ENCODE results near the gene CD247.
"Not testable (repeated sequence)": the region's sequence is repeated elsewhere in the genome, so short reads cannot be mapped to it uniquely, and the experiment has no call there.

The CD247 gene

DNA sequence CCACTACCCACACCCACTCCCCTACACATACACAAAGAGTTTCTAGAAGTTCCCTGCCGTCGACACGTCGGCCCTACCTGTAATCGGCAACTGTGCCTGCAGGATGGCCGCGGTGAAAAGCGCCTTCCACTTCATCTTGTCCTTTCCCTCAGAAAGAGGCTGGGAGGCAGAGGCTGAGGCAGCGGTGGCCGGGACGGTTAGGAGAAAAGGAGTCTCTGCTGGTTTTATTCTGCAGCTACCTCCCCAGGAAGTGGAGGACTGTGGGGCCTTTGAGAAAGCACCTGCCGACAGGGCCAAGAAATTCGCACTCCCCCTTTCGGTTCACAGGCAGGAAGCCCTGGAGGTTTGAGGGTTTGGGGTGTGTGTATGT lies at the start of gene CD247:
CD247 (minus strand) TSS at position 199 of the 370 bp plus-strand sequence; CDS start at position 135, 64 bp downstream.
- TF ChIP-seq GATA1 (IDR thresholded peaks at IDR 0.05; ENCODE audit: low read depth, low read length) (no peak), POLR2A (IDR thresholded peaks at IDR 0.05; ENCODE audit: low read length) (no peak)
- DNase-seq, result no peak

DNA sequence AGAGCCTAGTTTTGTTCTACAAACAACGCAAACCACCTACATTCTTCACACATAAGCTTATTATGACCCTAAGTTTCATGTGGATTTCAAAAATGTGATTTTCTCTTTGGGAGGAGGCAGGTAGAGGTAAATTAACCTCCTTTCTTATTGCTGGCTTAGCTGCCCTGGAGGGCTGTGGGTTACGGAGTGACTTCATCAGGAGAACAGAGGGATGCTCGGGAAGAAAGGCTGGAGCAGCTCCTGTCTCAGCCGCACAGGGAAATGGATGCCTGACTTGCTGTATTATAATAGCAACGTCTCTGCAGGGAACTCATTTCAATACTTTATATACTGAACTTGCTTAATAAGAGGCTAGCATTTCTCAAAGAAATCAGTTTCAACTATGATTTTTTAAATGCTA lies 49.3 kb upstream of the CD247 start:
- no peak for DNase-seq
- TF ChIP-seq POLR2A (IDR thresholded peaks at IDR 0.05; ENCODE audit: low read length), result no peak
- no peak for TF ChIP-seq GATA1 (IDR thresholded peaks at IDR 0.05; ENCODE audit: low read depth, low read length)

DNA sequence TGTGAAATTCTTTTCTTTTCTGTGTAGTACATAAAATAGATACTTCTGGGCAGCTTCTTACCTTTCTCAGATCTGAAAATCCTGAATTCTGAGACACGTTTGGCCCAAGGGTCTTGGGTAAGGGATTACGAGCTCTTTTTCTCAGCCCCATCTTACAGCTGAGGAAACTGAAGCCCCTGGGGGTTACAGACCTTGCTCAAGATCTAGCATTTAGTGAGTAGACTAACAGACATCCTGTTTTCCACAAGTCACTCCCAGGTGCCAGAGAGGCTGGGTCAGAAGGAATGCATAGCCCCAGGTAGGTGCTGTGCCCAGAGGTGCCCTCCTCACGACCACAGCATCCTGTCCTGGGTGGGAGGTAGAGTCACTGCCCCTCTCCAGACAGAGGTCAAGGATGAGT lies 48.4 kb upstream of the CD247 start:
- TF ChIP-seq GATA1 (IDR thresholded peaks at IDR 0.05; ENCODE audit: low read depth, low read length) (no peak), POLR2A (IDR thresholded peaks at IDR 0.05; ENCODE audit: low read length) (no peak)
- no peak for DNase-seq

DNA sequence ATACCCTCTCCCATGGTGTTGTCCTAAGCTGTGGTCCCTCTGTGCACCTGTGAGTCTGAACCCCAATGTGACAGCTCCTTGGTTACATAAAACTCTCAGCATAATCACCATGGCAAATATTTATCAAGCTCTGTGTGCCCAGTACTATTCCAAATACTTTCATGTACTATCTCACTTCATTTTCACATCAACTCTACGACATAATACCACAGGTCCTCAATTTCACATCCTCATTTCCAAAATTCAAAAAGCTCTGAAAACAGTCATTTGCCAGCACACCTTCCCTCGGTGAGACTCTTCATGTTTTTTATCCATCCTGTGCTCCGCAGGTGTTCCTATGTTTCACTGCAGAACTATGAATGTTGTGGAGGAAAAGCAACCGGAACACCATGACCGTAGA lies 47.6 kb upstream of the CD247 start:
- no peak for DNase-seq
- TF ChIP-seq POLR2A (IDR thresholded peaks at IDR 0.05; ENCODE audit: low read length) (no peak), GATA1 (IDR thresholded peaks at IDR 0.05; ENCODE audit: low read depth, low read length) (no peak)

DNA sequence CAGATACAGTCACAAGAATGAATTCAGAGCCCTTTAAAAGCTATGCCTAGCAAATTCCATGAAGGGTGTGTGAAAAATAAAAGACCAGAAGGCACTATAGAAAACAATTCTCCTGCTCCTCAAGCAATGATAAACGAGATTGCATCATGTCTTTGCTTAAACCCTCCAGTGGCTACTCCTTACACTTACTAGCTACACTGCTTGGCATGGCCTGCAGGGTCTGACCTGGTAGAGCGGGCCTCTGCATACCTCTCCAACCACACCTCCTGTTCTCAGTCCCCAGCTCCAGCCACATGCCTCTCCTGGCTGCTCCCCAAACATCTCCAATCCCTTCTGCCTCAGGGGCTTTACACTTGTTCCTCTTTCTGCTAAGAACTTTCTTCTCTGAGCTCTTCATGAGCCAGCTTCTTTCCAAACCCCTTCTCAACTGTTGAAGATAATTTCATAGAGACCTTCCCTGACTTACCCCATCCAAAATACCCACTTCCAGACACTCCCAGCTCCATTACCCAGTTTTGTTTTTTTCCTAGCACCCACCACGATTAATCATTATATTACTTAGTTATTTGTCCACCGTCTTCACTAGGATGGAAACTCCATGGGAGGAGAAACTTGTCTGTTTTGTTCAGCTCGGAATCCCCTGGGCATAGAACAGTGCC lies 46.4 kb upstream of the CD247 start:
- peak in 1 of 2 experiments; percentile 19 for DNase-seq
- TF ChIP-seq POLR2A (IDR thresholded peaks at IDR 0.05; ENCODE audit: low read length) (no peak), GATA1 (IDR thresholded peaks at IDR 0.05; ENCODE audit: low read depth, low read length) (no peak)

DNA sequence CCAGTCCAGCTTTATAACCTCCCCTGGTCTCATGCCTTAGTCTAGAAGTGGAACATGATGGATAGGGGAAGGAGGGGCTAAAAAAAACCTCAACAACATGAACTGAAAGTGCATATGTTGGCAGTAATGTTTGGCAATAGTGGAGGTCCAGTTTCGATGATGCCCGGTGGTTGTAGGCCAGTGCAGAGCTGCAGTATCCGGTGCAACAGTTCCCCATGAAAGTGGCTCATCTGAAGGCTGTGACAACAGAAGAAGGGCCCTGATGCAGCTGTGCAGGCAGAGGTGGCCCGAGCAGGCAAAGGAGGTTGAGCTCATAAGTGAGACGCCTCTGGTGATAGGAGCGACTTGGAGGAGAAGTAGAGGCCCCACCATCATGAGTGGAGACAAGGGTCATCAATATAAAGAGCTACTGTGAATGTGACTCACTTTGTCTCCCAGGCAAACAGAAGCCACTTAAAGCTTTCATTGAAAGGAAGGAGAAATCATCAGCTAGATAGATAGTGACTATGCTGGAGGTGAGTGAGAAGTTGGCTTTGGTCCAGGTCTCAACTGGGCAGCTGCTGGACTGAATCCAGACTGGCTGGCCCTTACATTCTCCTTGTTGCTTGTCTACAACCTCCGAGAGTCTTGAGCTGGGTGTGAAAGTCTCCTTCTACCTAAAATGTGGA lies 45.4 kb upstream of the CD247 start:
- TF ChIP-seq GATA1 (IDR thresholded peaks at IDR 0.05; ENCODE audit: low read depth, low read length), result no peak
- TF ChIP-seq POLR2A (IDR thresholded peaks at IDR 0.05; ENCODE audit: low read length), result no peak
- peak; percentile 37 to 41 for DNase-seq

DNA sequence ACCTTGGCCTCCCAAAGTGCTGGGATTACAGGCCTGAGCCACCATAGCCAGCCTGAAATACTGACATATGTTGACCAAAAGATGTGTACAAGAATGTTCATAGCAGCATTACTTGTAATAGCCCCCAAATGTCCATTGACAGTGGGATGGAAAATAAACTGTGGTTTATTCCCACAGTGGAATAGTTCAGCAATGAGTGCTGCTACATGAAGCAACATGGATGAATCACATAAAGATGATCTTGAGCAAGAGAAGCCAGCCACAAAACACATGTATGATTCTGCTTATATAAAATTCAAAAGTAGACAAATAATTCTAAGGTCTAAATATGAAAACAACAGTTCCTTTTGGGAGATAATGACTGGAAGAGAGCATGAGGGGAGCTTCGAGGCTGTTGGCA lies 44.4 kb upstream of the CD247 start:
- DNase-seq, result no peak
- TF ChIP-seq POLR2A (IDR thresholded peaks at IDR 0.05; ENCODE audit: low read length), result no peak
- TF ChIP-seq GATA1 (IDR thresholded peaks at IDR 0.05; ENCODE audit: low read depth, low read length), result no peak

DNA sequence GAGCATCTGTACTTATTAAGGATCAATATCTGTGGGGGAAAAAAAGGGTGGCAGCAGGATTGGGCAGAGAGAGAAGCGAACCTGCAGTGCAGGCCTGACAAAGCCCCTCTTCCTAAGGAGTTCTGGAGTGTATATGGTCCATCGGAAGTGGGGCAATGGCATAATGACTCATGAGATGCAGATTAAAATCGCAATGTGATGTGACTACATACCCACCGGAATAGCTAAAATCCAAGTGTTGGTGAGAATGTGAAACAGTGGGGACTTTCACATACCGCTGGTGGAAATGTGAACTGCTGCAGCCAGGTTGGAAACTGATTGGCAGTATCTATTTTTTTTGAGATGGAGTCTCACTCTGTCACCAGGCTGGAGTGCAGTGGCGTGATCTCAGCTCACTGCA lies 43.4 kb upstream of the CD247 start:
- TF ChIP-seq GATA1 (IDR thresholded peaks at IDR 0.05; ENCODE audit: low read depth, low read length) (no peak), POLR2A (IDR thresholded peaks at IDR 0.05; ENCODE audit: low read length) (no peak)

DNA sequence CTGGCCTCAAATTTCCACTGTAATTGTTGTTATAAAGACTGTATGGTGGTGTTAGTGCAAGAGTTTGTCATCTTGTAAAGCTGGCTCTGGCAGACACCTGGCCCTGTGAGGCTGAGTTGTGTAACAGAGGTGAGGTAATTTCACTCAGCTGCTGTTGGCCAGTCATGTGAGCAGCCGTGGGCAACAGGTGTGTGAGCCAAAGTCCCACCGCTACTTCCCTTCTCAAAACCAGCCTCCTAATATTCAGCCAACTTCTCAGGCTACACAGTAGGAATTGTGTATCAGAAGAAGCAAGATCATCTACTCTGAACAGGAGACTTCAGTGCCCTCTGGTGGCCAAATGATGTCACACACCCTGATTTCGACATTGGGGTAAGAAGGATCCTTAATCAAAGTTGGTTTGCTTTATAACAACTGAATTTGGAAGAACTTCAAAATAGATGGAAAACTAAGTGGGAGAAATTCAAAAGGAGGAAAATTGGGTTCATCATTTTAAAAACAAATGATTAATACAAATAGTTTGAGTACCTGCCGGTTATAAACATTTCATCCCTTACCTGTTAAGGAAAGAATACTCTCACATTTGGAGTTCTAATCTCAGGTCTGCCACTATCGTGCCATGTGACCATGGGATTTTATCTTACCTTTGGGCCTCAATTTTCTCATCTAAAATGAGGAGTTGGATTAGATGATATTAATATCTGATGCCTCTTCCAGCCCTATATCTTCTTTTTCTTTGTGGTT lies 37.8 kb upstream of the CD247 start:
- no peak for TF ChIP-seq POLR2A (IDR thresholded peaks at IDR 0.05; ENCODE audit: low read length)
- TF ChIP-seq GATA1 (IDR thresholded peaks at IDR 0.05; ENCODE audit: low read depth, low read length), result no peak
- DNase-seq, result peak; percentile 80 to 90

More for the DNA sequence above, 43.4 kb upstream of the CD247 start:
- no peak for DNase-seq

DNA sequence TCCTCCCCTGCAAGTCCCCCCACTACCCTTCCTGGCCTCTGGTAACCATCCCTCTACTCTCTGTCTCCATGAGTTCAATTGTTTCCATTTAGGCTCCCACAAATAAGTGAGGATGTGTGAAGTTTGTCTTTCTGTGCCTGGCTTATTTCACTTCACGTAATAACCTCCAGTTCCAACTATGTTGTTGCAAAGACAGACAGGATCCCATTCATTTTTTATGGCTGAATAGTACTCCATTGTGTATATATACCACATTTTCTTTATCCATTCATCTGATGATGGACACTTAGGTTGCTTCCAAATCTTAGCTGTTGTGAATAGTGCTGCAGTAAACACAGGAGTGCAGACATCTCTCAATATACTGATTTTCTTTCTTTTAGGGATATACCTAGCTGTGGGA lies 36.7 kb upstream of the CD247 start:
- DNase-seq, result not testable (repeated sequence)

DNA sequence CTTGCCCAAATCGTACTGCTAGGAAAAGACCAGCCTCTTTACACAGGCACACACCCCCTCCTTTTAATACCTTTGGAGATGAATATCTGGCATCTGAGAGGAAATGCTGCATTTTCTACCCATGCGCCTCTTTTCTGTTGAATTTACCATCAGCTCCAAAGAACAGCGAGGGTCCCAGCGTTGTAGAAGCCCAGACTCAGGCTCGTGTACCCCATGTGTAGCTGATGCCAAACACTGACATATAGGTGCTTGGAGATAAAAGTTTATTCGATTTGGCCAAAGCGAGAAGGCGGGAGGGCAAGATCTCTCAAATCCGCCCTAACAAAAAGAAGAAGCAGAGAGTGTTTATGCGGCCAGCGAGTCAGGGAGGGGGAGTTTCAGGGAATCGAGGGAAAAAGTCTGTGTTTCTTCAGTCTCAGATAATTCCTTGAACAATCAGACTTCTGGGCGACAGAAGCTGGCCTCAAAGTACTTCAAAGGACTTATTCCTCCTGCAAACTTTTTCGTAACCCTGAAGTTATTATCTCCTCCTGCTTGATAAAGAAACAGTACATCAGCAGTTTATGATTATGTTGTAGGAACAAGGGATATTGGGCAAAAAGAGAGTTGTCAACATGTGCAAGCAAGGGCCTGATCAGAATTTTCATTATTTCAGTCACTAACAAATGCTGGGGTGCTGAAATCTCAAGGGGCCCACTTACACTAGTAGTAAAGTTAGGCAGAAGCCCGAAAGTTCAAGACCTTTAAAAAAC lies 35.9 kb upstream of the CD247 start:
- peak in 1 of 2 experiments; percentile 58 for DNase-seq
- TF ChIP-seq GATA1 (IDR thresholded peaks at IDR 0.05; ENCODE audit: low read depth, low read length) (no peak), POLR2A (IDR thresholded peaks at IDR 0.05; ENCODE audit: low read length) (no peak)

DNA sequence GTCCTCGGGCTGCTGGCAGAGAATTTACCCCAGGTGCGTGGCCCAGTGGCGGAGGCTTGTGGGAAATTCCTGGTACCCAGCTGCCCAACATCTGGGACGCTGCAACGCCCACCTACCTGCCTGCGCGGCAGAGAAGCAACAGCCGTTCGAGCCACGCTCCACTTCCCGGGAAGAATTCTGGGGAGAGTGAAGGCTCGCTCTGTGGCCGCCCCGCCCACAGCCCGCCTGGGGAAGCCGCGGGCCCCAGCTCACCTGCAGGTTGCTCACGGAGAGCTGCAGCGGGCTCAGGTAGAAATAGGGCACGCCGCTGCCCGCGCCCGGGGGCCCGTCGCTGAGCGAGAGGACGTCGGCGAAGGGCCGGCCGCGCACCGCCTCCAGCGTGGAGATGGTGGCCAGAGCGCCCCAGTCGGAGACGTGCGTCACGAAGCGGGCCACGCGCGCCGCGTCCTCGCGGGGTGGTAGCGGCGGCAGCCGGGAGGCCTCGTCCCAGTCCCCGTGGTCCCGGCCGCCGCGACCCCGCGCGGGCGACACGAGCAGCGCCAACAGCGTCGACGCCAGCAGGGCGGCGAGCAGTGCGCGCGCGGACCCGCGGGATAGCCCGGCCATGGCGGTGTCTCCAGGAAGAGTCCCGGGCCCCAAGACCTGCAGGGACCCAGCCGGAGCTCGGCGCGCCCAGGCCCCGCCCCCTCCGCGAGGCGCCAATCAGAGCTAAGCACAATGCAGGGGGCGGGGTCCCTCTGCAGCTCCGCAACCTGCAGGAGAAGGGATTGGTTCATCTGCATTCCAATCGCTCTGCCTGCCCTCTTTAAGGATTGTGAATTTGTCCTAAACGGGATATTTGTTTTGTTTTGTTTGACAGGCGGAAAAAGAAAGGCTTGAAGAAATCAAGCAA lies 35.1 kb upstream of the CD247 start, which contains the start of gene CREG1:
CREG1 (minus strand) TSS at position 627 of the 892 bp plus-strand sequence.
- peak; percentile 93 to 95 for DNase-seq
- no peak for TF ChIP-seq GATA1 (IDR thresholded peaks at IDR 0.05; ENCODE audit: low read depth, low read length)
- TF ChIP-seq POLR2A (IDR thresholded peaks at IDR 0.05; ENCODE audit: low read length), result peak; percentile 90

DNA sequence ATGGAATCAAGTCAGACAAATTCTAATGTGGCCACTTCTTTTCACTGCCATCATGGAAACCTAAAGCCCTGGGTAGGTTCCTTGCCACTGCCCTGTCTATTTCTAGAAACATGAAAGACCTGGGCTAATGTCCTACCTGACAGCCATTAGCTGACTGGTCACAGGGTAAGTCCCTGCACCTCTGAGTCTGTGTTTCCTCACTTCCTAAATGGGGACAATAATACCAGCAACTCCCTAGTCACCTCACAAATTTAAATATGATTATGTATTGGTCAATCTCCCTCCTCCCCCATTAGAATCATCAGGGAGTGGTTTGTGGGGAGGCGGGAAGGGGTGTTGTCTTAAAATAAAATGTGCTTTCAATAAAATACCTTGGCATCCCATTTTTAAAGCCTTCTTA lies 33.0 kb upstream of the CD247 start:
- peak; percentile 81 for TF ChIP-seq POLR2A (IDR thresholded peaks at IDR 0.05; ENCODE audit: low read length)
- TF ChIP-seq GATA1 (IDR thresholded peaks at IDR 0.05; ENCODE audit: low read depth, low read length), result no peak
- DNase-seq, result peak; percentile 67 to 68

All from erythroblast (primary cell).